BJ (cell line): ENCODE results near the gene AMOTL1. TPM values are rescaled to one million over a fixed set of nuclear protein-coding genes. Genes with fewer than 3 reads are reported as not detected.

Experiments used
- CTCF ChIA-PET: fragments of 350-600 bp; formaldehyde crosslinking; extraction: SDS; loops from one replicate; lab custom pipeline; 2021; ENCODE audit warnings: antibody characterized with exemption, inconsistent platforms; lab: Yijun Ruan, JAX
- POLR2A ChIA-PET: fragments of 300-600 bp; sonication (Branson Sonifier 250); formaldehyde crosslinking; extraction: SDS; loops from one replicate; lab custom pipeline; 2021; ENCODE audit warnings: antibody characterized with exemption; lab: Charles Lee
- DNase-seq: peaks from one replicate; pipeline ENCODE4 v3.0.0-alpha.2; 2011; ENCODE audit warnings: low read depth
- H3K27me3 ChIP-seq: 2 replicates; pipeline ENCODE4 v1.6.0; 2011; ENCODE audit warnings: low read length; ENCODE audit not compliant: control insufficient read depth, insufficient read depth
- H3K36me3 ChIP-seq: 2 replicates; pipeline ENCODE4 v1.5.1; 2011; ENCODE audit warnings: low read length; ENCODE audit not compliant: control insufficient read depth, insufficient read depth
- H3K4me3 ChIP-seq: 2 replicates; pipeline ENCODE4 v1.5.1; 2011; ENCODE audit warnings: low read depth, mild to moderate bottlenecking, control low read depth, low read length
- CTCF ChIP-seq: IDR thresholded peaks from 2 replicates; pipeline ENCODE4 v1.5.1; 2011; ENCODE audit warnings: low read depth, mild to moderate bottlenecking, control low read depth, inconsistent platforms, low read length, moderate library complexity; ENCODE audit not compliant: insufficient read depth
- polyA plus RNA-seq: library from polyadenylated mRNA; depleted of rRNA; stranded (reverse); fragments of >200 nt; gene quantifications from 2 replicates; pipeline ENCODE4 v1.2.3, GENCODE V29; 2011

Gene AMOTL1
- polyA plus RNA-seq, 1 experiment: 25.5 TPM

GRCh38 chr11:94861306-94861845 lies 93.2 kb downstream of the AMOTL1 start:
- no peak for DNase-seq
- TF ChIP-seq CTCF: no peak
- Histone ChIP-seq H3K27me3 (no peaks in the 10 kb centered on the region), H3K4me3 (no peak overlapping the region), H3K36me3 (peaks cover 20% of the 10 kb centered on the region)
- POLR2A ChIA-PET: no interaction called here
- CTCF ChIA-PET: no interaction called here

GRCh38 chr11:94862926-94863880 lies 95.0 kb downstream of the AMOTL1 start:
- H3K4me3 ChIP-seq: no peak overlapping the region
- H3K27me3 ChIP-seq: no peaks in the 10 kb centered on the region
- ChIA-PET POLR2A (no interaction called here), CTCF (interaction anchor here (1.3 to 1.5 kb wide), 2 partner anchors 8 to 240 kb away, joined by 3 to 4 read pairs; no protein-coding TSS in a partner anchor)
- peaks cover 25% of the 10 kb centered on the region for H3K36me3 ChIP-seq
- no peak for TF ChIP-seq CTCF
- no peak for DNase-seq

- CTCF ChIA-PET: no interaction called here
- DNase-seq: no peak
- Histone ChIP-seq H3K36me3 (peaks cover 25% of the 10 kb centered on the region), H3K27me3 (no peaks in the 10 kb centered on the region), H3K4me3 (no peak overlapping the region)
- no peak for TF ChIP-seq CTCF
- POLR2A ChIA-PET: no interaction called here
Observed at GRCh38 chr11:94864506-94865045, 96.4 kb downstream of the AMOTL1 start.

- peaks cover 25% of the 10 kb centered on the region for H3K36me3 ChIP-seq
- CTCF ChIA-PET: interaction anchor here (0.6 to 1.7 kb wide), 2 partner anchors 11 to 123 kb away, joined by 3 to 6 read pairs; no protein-coding TSS in a partner anchor
- H3K27me3 ChIP-seq: no peaks in the 10 kb centered on the region
- DNase-seq: no peak
- POLR2A ChIA-PET: no interaction called here
- no peak overlapping the region for H3K4me3 ChIP-seq
- TF ChIP-seq CTCF: no peak
Observed at GRCh38 chr11:94866231-94866822, 98.2 kb downstream of the AMOTL1 start.
